ENCODE data around the gene UFD1. TPM values are rescaled to one million over a fixed set of nuclear protein-coding genes. Genes with fewer than 3 reads are reported as not detected.
A peak's percentile ranks its signal among the peaks of the same experiment; 100 is the strongest.

The UFD1 gene
- total and polyA plus RNA-seq, 9 of the 15 experiments (the other 6 are each of a cell fraction or from before 2014, with no cell fraction given) = 238 to 645 (median 363) TPM

GRCh38 chr22:19498154-19498865 lies 19.3 kb upstream of the UFD1 start (continued):
- no peak for TF ChIP-seq ZBTB40 (IDR thresholded peaks at IDR 0.05)
- TF ChIP-seq ZBTB40 (CRISPR knock-in tag; IDR thresholded peaks at IDR 0.05) = peak; percentile 43; the same call in 1 of the 2 replicates
- peak; percentile 15 for TF ChIP-seq RBBP5 (IDR thresholded peaks at IDR 0.05; ENCODE audit: borderline replicate concordance, insufficient read depth, low read length, poor library complexity, severe bottlenecking)
- TF ChIP-seq POLR2AphosphoS2 (IDR thresholded peaks at IDR 0.05; ENCODE audit: low read length) = peak; percentile 62; the same call in 1 of the 2 replicates
- TF ChIP-seq WHSC1 (IDR thresholded peaks at IDR 0.05; ENCODE audit: low read length) = peak; percentile 94
- 0 out of 2 replicates have a peak, but pooled peaks have one; percentile 52 for TF ChIP-seq GABPB2 (CRISPR knock-in tag; conservative IDR thresholded peaks at IDR 0.05)
- 0 out of 2 replicates have a peak, but pooled peaks have one; percentile 40 for TF ChIP-seq ATF1 (CRISPR knock-in tag; IDR thresholded peaks at IDR 0.05)
- no peak for TF ChIP-seq ATF1 (tag; IDR thresholded peaks at IDR 0.05)
- TF ChIP-seq KDM1A (IDR thresholded peaks at IDR 0.05) = no peak
- TF ChIP-seq TARDBP (IDR thresholded peaks at IDR 0.05) = no peak
- TF ChIP-seq MYNN (IDR thresholded peaks at IDR 0.05) = 0 out of 2 replicates have a peak, but pooled peaks have one; percentile 37
- 0 out of 2 replicates have a peak, but pooled peaks have one; percentile 9 for TF ChIP-seq MYNN (CRISPR knock-in tag; IDR thresholded peaks at IDR 0.05)
- TF ChIP-seq KLF10 (CRISPR knock-in tag; IDR thresholded peaks at IDR 0.05) = peak; percentile 1; the same call in 1 of the 2 replicates
- TF ChIP-seq CBFB (CRISPR knock-in tag; IDR thresholded peaks at IDR 0.05) = 0 out of 2 replicates have a peak, but pooled peaks have one; percentile 49
- TF ChIP-seq ZNF277 (CRISPR knock-in tag; IDR thresholded peaks at IDR 0.05; ENCODE audit: borderline replicate concordance) = no peak
- TF ChIP-seq SUPT5H (IDR thresholded peaks at IDR 0.05) = peak; percentile 7; the same call in 1 of the 2 replicates
- TF ChIP-seq RBFOX2 (IDR thresholded peaks at IDR 0.05; ENCODE audit: low read depth, low read length) = peak; percentile 56
- peak; percentile 14; the same call in 1 of the 2 replicates for TF ChIP-seq PHF8 (IDR thresholded peaks at IDR 0.05; ENCODE audit: borderline replicate concordance, low read length)
- peak; percentile 52 for TF ChIP-seq POLR2G (IDR thresholded peaks at IDR 0.05; ENCODE audit: low read depth, low read length)
